HG03442 (cell line): Measurements from ENCODE around the gene RAB8A.
"Not testable (repeated sequence)": the region's sequence is repeated elsewhere in the genome, so short reads cannot be mapped to it uniquely, and the experiment has no call there.

Source experiments
- ATAC-seq: cut with Tn5 transposase; IDR thresholded peaks from one replicate; pipeline ENCODE4 v1.9.1; 2021; ENCODE audit warnings: mild to moderate bottlenecking, moderate library complexity; ENCODE audit not compliant: unreplicated experiment

The RAB8A gene

GRCh38 chr19:16167055-16167454 lies 55.4 kb downstream of the RAB8A start:
- ATAC-seq: no peak

- no peak for ATAC-seq
Observed at GRCh38 chr19:16168465-16169081, 56.9 kb downstream of the RAB8A start.

- ATAC-seq: no peak
Observed at GRCh38 chr19:16170134-16170533, 58.4 kb downstream of the RAB8A start.

GRCh38 chr19:16175954-16176353 lies 64.3 kb downstream of the RAB8A start:
- ATAC-seq: no peak

GRCh38 chr19:16178866-16179265 lies 67.2 kb downstream of the RAB8A start:
- ATAC-seq: not testable (repeated sequence)

- no peak for ATAC-seq
Observed at GRCh38 chr19:16180611-16181010, 68.9 kb downstream of the RAB8A start.
